Breast epithelium (tissue), 3 donors: ENCODE measurements around the gene SDK1.

ENCODE experiments used
- POLR2A ChIP-seq: fragments of 450-650 bp; IDR thresholded peaks from one replicate; pipeline ENCODE4 v1.6.1; 2016; ENCODE audit warnings: antibody characterized with exemption, mild to moderate bottlenecking, moderate library complexity
- POLR2AphosphoS5 ChIP-seq, 3 donors: sonication (generic); formaldehyde crosslinking; IDR thresholded peaks; one replicate each; pipeline ENCODE4 v1.6.1; 2017; ENCODE audit warnings: antibody characterized with exemption in 3 of 3

DNA sequence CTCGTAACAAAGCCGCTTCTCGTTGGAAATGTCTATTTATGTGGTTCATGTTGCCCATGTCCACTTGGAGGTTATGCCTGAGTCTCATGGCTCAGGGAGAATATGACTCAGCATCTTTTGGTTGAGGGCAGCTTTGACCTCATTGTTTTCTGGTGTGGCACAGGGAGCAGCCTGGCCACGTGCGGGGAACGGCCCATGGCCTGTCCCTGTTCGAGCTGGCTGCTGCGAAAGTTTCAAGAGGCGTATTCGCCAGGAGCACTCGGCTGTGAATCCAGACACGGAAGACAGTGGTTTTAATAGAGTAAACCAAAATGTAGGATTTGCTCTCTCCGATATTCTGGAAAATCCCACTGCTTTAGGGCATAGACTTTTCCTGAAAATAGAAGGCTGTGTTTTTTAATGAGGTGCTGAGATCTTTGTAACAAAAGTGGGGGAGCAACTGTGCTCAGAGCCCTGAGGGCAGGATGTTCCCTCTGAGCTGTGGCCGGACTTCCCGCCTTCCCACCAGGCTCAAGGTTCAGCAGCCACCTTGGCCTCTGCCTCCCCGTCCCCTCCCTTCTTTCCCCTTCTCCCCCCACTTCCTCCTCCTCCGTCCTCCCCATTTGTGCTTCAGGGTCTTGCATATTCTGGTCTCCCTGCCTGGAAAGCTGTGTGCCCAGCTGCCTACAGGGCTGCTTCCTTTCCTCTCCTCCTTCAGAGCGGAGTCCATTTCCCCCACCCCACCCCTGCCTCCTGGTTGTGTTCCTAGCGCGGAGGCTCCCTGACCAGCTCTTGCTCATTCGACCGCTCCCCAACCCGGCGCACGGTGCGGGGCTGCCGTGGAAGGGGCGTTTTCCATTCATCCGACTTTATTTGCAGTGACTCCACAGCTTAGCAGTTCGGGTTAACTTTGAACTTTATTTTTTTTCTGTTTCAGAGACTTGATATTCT lies 642.0 kb downstream of the SDK1 start:
- TF ChIP-seq POLR2A = no peak
- TF ChIP-seq POLR2AphosphoS5 (IDR thresholded peaks at IDR 0.05) = no peak
